HUES64 (cell line): ENCODE results near the gene MED28. TPM values are rescaled to one million over a fixed set of nuclear protein-coding genes. Genes with fewer than 3 reads are reported as not detected.
"Not testable (repeated sequence)": the region's sequence is repeated elsewhere in the genome, so short reads cannot be mapped to it uniquely, and the experiment has no call there.

Experiments
- H3K27ac ChIP-seq: 2 replicates; pipeline ENCODE4 v1.7.0; 2013; ENCODE audit warnings: low read depth, low read length, inconsistent platforms
- H3K27me3 ChIP-seq: 2 replicates; pipeline ENCODE4 v1.6.1; 2013; ENCODE audit warnings: mild to moderate bottlenecking, low read length; ENCODE audit not compliant: insufficient read depth
- H3K36me3 ChIP-seq: 2 replicates; pipeline ENCODE4 v1.6.1; 2013; ENCODE audit warnings: mild to moderate bottlenecking, low read length; ENCODE audit not compliant: insufficient read depth
- H3K4me1 ChIP-seq: 2 replicates; pipeline ENCODE4 v1.6.1; 2013; ENCODE audit warnings: mild to moderate bottlenecking, low read length, moderate library complexity; ENCODE audit not compliant: insufficient read depth
- H3K4me3 ChIP-seq: 2 replicates; pipeline ENCODE4 v1.5.1; 2013; ENCODE audit warnings: mild to moderate bottlenecking, low read length, moderate library complexity
- H3K9ac ChIP-seq: 2 replicates; pipeline ENCODE4 v1.6.1; 2013; ENCODE audit warnings: mild to moderate bottlenecking, low read depth, low read length
- H3K9me3 ChIP-seq: 2 replicates; pipeline ENCODE4 v1.6.1; 2013; ENCODE audit warnings: low read depth, low read length; ENCODE audit not compliant: insufficient read depth
- WGBS: fragments of 150-250, 120-280 bp; methylation state at CpG from one replicate; pipeline ENCODE4 v1.1.7; 2013; ENCODE audit warnings: missing lambda C conversion rate; 5-methylcytosine and 5-hydroxymethylcytosine counted together
- polyA plus RNA-seq, 2 experiments: library from polyadenylated mRNA; stranded (reverse); fragments of 50-300 nt; gene quantifications; one replicate each; pipeline ENCODE4 v1.2.3, GENCODE V29; 2013

Gene MED28, protein sequence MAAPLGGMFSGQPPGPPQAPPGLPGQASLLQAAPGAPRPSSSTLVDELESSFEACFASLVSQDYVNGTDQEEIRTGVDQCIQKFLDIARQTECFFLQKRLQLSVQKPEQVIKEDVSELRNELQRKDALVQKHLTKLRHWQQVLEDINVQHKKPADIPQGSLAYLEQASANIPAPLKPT
- 42.4 TPM for polyA plus RNA-seq (2013, experiment 1 of 2)
- 47.5 TPM for polyA plus RNA-seq (2013, experiment 2 of 2)

GRCh38 chr4:17614416-17615299, at the start of gene MED28:
MED28 (plus strand) TSS chr4:17614641; CDS start chr4:17614655, 14 bp downstream.
- Histone ChIP-seq H3K9me3 (no peaks in the 10 kb centered on the region), H3K27me3 (no peaks in the 10 kb centered on the region), H3K27ac (peak within 1 kb of the TSS; percentile 82), H3K9ac (peak within 1 kb of the TSS; percentile 96), H3K4me3 (peak within 1 kb of the TSS; percentile 90), H3K4me1 (no peaks in the 10 kb centered on the region), H3K36me3 (peaks cover 31% of the 10 kb centered on the region)
- under 1% methylated on average over 45 of the region's 46 CpGs for WGBS

- no peak overlapping the region for H3K27ac ChIP-seq
- H3K27me3 ChIP-seq, result no peaks in the 10 kb centered on the region
- 89% methylated on average over 3 of the region's 3 CpGs for WGBS
- no peak overlapping the region for H3K9ac ChIP-seq
- no peaks in the 10 kb centered on the region for H3K36me3 ChIP-seq
- no peaks in the 10 kb centered on the region for H3K9me3 ChIP-seq
- H3K4me1 ChIP-seq, result no peaks in the 10 kb centered on the region
- no peak overlapping the region for H3K4me3 ChIP-seq
Observed at GRCh38 chr4:17565846-17566245, 48.6 kb upstream of the MED28 start.

DNA sequence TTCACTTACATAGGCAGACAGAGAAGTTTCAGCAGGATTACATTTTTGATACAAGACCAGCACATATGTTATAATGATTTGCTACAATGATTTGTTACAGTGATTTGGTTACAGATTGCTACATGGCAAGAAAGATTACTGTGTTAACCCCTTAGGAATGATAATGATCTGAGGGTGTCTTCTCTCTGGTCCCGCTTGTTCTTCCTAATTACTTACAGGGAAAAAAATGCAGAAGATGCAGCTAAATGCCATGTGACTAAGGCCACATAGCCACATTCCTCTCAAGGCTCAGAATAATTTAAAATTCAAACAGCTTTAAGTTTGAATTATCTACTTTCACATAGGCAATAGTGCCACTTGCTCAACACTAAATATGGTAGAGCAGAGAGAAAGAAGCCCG, 47.2 kb upstream of the MED28 start:
- Histone ChIP-seq H3K9me3 (no peaks in the 10 kb centered on the region), H3K9ac (no peak overlapping the region)
- WGBS, result 87% methylated on average over 2 of the region's 2 CpGs

DNA sequence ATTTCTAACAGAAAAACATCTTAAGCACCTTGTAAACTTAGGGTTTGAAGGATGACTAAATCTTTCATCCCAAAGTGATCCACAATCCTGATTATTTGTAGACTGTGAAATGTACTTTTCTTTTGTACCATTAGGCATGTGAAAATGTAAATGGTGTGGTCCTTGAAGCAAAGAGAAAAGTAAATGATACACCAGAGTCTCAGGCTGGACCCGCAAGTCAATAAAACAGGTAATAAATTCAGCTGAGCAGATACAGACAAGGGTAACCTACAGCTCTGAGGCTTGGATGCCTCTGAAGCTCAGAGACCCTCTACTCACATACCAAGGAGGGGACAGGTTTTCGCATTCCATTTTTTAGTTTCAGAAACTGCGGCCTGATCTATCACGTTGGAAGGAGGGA, 40.2 kb upstream of the MED28 start:
- Histone ChIP-seq H3K9me3 (no peaks in the 10 kb centered on the region), H3K27ac (no peak overlapping the region), H3K9ac (no peak overlapping the region), H3K36me3 (no peaks in the 10 kb centered on the region), H3K27me3 (0 out of 2 replicates have a peak, but pooled peaks cover 10% of the 10 kb centered on the region), H3K4me3 (no peak overlapping the region), H3K4me1 (peaks cover 6% of the 10 kb centered on the region; the same call in 1 of the 2 replicates)
- 95% methylated on average over 4 of the region's 4 CpGs for WGBS

More for the DNA sequence above, 47.2 kb upstream of the MED28 start:
- Histone ChIP-seq H3K36me3 (no peaks in the 10 kb centered on the region), H3K4me1 (no peaks in the 10 kb centered on the region), H3K27ac (no peak overlapping the region), H3K27me3 (no peaks in the 10 kb centered on the region), H3K4me3 (no peak overlapping the region)

DNA sequence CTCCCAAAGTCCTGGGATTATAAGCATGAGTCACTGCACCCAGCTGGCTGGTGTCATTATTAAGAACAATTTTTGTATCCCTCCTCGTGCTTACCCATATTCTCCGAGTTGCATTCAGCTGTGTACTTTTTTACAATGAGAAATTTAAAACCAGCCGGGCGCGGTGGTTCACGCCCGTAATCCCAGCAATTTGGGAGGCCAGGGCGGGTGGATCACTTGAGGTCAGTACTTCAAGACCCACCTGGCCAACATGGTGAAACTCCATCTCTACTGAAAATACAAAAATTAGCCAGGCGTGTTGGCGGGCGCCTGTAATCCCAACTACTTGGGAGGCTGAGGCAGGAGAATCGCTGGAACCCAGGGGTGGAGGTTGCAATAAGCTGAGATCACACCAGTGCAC, 39.3 kb upstream of the MED28 start:
- H3K4me1 ChIP-seq, H3K9ac ChIP-seq, H3K36me3 ChIP-seq, H3K27ac ChIP-seq, H3K4me3 ChIP-seq, H3K9me3 ChIP-seq, H3K27me3 ChIP-seq: not testable (repeated sequence)
- WGBS, result 95% methylated on average over 12 of the region's 12 CpGs

- WGBS, result under 1% methylated on average over 91 of the region's 91 CpGs
- peaks cover 22% of the 10 kb centered on the region for H3K36me3 ChIP-seq
- peak within 1 kb of the TSS; percentile 87 for H3K9ac ChIP-seq
- peaks cover 6% of the 10 kb centered on the region; the same call in 1 of the 2 replicates for H3K4me1 ChIP-seq
- H3K9me3 ChIP-seq, result no peaks in the 10 kb centered on the region
- peak within 1 kb of the TSS; percentile 94 for H3K4me3 ChIP-seq
- 0 out of 2 replicates have a peak, but pooled peaks cover 10% of the 10 kb centered on the region for H3K27me3 ChIP-seq
- peak within 1 kb of the TSS; percentile 84 for H3K27ac ChIP-seq
Observed at GRCh38 chr4:17576932-17577664, 37.3 kb upstream of the MED28 start, which contains the start of gene LAP3. LAP3 (plus strand) TSS chr4:17577198; CDS start chr4:17577466, 268 bp downstream.

GRCh38 chr4:17577665-17578481, 36.6 kb upstream of the MED28 start:
- H3K9ac ChIP-seq, result peak overlapping the region; percentile 87
- peak overlapping the region; percentile 94 for H3K4me3 ChIP-seq
- H3K27me3 ChIP-seq, result 0 out of 2 replicates have a peak, but pooled peaks cover 10% of the 10 kb centered on the region
- WGBS, result 13% methylated on average over 33 of the region's 33 CpGs
- peak overlapping the region; percentile 84 for H3K27ac ChIP-seq
- H3K9me3 ChIP-seq, result no peaks in the 10 kb centered on the region
- peaks cover 29% of the 10 kb centered on the region for H3K36me3 ChIP-seq
- peaks cover 6% of the 10 kb centered on the region; the same call in 1 of the 2 replicates for H3K4me1 ChIP-seq

GRCh38 chr4:17578482-17578891, 36.0 kb upstream of the MED28 start:
- H3K4me3 ChIP-seq, result peak overlapping the region; percentile 94
- no peaks in the 10 kb centered on the region for H3K9me3 ChIP-seq
- no peak overlapping the region for H3K27ac ChIP-seq
- 0 out of 2 replicates have a peak, but pooled peaks cover 10% of the 10 kb centered on the region for H3K27me3 ChIP-seq
- no peak overlapping the region; the same call in 1 of the 2 replicates for H3K9ac ChIP-seq
- peaks cover 36% of the 10 kb centered on the region for H3K36me3 ChIP-seq
- H3K4me1 ChIP-seq, result peaks cover 6% of the 10 kb centered on the region; the same call in 1 of the 2 replicates
- WGBS, result 97% methylated on average over 6 of the region's 6 CpGs

DNA sequence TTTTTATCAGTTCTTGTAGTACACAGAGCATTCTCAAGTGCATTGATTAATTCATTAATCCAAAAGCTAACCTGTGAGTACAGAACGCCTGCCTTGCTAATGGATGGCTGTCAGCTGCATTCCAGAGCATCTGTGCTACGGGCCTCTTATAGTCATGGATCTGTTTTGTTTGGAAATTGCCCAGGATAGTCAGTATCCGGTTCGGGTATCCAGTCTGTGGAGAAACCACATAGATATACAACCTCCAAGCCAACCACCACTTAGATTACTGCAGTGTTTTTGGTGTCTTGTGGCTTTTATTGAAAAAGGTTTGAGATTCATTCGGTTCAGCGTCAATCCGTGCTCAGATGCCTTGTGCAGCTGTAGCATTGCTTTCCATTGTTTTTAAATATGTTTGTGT, 33.5 kb upstream of the MED28 start:
- Histone ChIP-seq H3K4me1 (peaks cover 18% of the 10 kb centered on the region), H3K9ac (no peak overlapping the region), H3K9me3 (no peaks in the 10 kb centered on the region), H3K36me3 (peaks cover 60% of the 10 kb centered on the region), H3K27me3 (0 out of 2 replicates have a peak, but pooled peaks cover 10% of the 10 kb centered on the region), H3K27ac (no peak overlapping the region), H3K4me3 (no peak overlapping the region)
- WGBS, result 96% methylated on average over 5 of the region's 7 CpGs

DNA sequence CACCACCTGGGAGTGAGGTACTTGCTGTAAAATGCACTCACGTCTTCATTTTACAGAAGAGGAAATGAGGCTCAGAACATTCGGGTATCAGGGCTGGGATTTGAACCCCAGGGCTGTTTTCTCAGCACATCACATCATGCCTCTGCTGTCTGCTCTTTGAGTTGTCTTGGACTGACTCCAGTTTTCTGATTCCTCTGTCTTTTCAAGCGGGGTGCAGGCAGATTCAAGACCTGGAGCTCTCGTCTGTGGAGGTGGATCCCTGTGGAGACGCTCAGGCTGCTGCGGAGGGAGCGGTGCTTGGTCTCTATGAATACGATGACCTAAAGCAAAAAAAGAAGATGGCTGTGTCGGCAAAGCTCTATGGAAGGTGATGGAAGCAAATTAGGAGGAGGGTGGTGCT, 31.2 kb upstream of the MED28 start:
- H3K9ac ChIP-seq, result no peak overlapping the region
- H3K4me1 ChIP-seq, result peaks cover 16% of the 10 kb centered on the region
- H3K4me3 ChIP-seq, result no peak overlapping the region
- H3K27ac ChIP-seq, result no peak overlapping the region
- 93% methylated on average over 9 of the region's 9 CpGs for WGBS
- peaks cover 80% of the 10 kb centered on the region for H3K36me3 ChIP-seq
- H3K27me3 ChIP-seq, result 0 out of 2 replicates have a peak, but pooled peaks cover 4% of the 10 kb centered on the region
- H3K9me3 ChIP-seq, result no peaks in the 10 kb centered on the region
